ENCODE data around the gene REC114. TPM values are rescaled to one million over a fixed set of nuclear protein-coding genes. Genes with fewer than 3 reads are reported as not detected.
"Not testable (repeated sequence)": the region's sequence is repeated elsewhere in the genome, so short reads cannot be mapped to it uniquely, and the experiment has no call there.

The REC114 gene
- total RNA-seq, 1 experiment from 2014 or later: not detected

- CTCF ChIA-PET: no interaction called here
- Mint-ChIP-seq H3K27me3 (ENCODE audit: low read depth) (no peaks in the 10 kb centered on the region), H3K4me1 (peaks cover 8% of the 10 kb centered on the region), H3K36me3 (peaks cover 47% of the 10 kb centered on the region), H3K4me3 (no peak overlapping the region), H3K9me3 (no peaks in the 10 kb centered on the region), H3K27ac (peak overlapping the region; percentile 68; the same call in 1 of the 2 replicates)
- TF ChIP-seq TP53 (CRISPR knock-in tag; IDR thresholded peaks at IDR 0.05): no peak
- no peak for TF ChIP-seq TEAD4 (CRISPR knock-in tag; IDR thresholded peaks at IDR 0.05)
- TF ChIP-seq, protein P1, sequence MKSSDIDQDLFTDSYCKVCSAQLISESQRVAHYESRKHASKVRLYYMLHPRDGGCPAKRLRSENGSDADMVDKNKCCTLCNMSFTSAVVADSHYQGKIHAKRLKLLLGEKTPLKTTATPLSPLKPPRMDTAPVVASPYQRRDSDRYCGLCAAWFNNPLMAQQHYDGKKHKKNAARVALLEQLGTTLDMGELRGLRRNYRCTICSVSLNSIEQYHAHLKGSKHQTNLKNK (CRISPR knock-in tag; IDR thresholded peaks at IDR 0.05): no peak
- TF ChIP-seq SP1 (CRISPR knock-in tag; conservative IDR thresholded peaks at IDR 0.05): no peak
- TF ChIP-seq, protein P2, sequence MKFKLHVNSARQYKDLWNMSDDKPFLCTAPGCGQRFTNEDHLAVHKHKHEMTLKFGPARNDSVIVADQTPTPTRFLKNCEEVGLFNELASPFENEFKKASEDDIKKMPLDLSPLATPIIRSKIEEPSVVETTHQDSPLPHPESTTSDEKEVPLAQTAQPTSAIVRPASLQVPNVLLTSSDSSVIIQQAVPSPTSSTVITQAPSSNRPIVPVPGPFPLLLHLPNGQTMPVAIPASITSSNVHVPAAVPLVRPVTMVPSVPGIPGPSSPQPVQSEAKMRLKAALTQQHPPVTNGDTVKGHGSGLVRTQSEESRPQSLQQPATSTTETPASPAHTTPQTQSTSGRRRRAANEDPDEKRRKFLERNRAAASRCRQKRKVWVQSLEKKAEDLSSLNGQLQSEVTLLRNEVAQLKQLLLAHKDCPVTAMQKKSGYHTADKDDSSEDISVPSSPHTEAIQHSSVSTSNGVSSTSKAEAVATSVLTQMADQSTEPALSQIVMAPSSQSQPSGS (CRISPR knock-in tag; IDR thresholded peaks at IDR 0.05; ENCODE audit: borderline replicate concordance, low read depth): no peak
- TF ChIP-seq NFE2L1 (CRISPR knock-in tag; IDR thresholded peaks at IDR 0.05): no peak
- no peak for TF ChIP-seq ZNF425 (CRISPR knock-in tag; conservative IDR thresholded peaks at IDR 0.05)
- POLR2A ChIA-PET: no interaction called here
- no peak for ATAC-seq
- no peak for DNase-seq (ENCODE audit: low spot score)
Observed at GRCh38 chr15:73575636-73576247, 132.8 kb downstream of the REC114 start.

DNA sequence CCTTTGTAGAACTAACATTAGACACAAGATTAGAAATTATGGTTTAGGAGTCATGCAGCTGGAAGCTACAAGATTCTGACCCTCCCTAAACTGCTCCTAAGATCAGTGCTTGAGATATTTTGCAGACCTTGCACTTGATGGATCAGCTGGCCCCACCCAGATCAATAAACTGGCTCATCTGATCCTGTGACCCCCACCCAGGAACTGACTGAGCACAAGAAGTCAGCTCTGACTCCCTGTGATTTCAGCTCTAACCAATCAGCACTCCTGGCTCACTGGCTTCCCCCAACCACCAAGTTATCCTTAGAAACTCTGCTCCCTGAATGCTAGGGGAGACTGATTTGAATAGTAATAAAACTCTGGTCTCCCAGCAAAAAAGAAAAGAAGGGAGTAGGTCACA lies 134.6 kb downstream of the REC114 start:
- H3K27me3 Mint-ChIP-seq (ENCODE audit: low read depth); H3K9me3 Mint-ChIP-seq; CTCF ChIA-PET; H3K27ac Mint-ChIP-seq; POLR2A ChIA-PET; DNase-seq (ENCODE audit: low spot score); H3K4me1 Mint-ChIP-seq; H3K4me3 Mint-ChIP-seq; ATAC-seq: not testable (repeated sequence)
- peaks cover 42% of the 10 kb centered on the region for H3K36me3 Mint-ChIP-seq

- H3K27ac Mint-ChIP-seq: peak overlapping the region; percentile 26
- H3K36me3 Mint-ChIP-seq: peaks cover 42% of the 10 kb centered on the region
- ChIA-PET POLR2A (no interaction called here), CTCF (no interaction called here)
- no peak overlapping the region for H3K4me3 Mint-ChIP-seq
- peaks cover 8% of the 10 kb centered on the region for H3K4me1 Mint-ChIP-seq
- DNase-seq (ENCODE audit: low spot score) (no peak), ATAC-seq (no peak)
- H3K27me3 Mint-ChIP-seq (ENCODE audit: low read depth): no peaks in the 10 kb centered on the region
- no peaks in the 10 kb centered on the region for H3K9me3 Mint-ChIP-seq
- no peak for TF ChIP-seq AFF4 (CRISPR knock-in tag; IDR thresholded peaks at IDR 0.05; ENCODE audit: borderline replicate concordance)
- TF ChIP-seq, protein P3, sequence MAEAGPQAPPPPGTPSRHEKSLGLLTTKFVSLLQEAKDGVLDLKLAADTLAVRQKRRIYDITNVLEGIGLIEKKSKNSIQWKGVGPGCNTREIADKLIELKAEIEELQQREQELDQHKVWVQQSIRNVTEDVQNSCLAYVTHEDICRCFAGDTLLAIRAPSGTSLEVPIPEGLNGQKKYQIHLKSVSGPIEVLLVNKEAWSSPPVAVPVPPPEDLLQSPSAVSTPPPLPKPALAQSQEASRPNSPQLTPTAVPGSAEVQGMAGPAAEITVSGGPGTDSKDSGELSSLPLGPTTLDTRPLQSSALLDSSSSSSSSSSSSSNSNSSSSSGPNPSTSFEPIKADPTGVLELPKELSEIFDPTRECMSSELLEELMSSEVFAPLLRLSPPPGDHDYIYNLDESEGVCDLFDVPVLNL (CRISPR knock-in tag; IDR thresholded peaks at IDR 0.05; ENCODE audit: borderline replicate concordance, low read depth): no peak
- TF ChIP-seq GRHL2 (CRISPR knock-in tag; IDR thresholded peaks at IDR 0.05; ENCODE audit: insufficient replicate concordance, severe bottlenecking): no peak
- TF ChIP-seq, protein P4, sequence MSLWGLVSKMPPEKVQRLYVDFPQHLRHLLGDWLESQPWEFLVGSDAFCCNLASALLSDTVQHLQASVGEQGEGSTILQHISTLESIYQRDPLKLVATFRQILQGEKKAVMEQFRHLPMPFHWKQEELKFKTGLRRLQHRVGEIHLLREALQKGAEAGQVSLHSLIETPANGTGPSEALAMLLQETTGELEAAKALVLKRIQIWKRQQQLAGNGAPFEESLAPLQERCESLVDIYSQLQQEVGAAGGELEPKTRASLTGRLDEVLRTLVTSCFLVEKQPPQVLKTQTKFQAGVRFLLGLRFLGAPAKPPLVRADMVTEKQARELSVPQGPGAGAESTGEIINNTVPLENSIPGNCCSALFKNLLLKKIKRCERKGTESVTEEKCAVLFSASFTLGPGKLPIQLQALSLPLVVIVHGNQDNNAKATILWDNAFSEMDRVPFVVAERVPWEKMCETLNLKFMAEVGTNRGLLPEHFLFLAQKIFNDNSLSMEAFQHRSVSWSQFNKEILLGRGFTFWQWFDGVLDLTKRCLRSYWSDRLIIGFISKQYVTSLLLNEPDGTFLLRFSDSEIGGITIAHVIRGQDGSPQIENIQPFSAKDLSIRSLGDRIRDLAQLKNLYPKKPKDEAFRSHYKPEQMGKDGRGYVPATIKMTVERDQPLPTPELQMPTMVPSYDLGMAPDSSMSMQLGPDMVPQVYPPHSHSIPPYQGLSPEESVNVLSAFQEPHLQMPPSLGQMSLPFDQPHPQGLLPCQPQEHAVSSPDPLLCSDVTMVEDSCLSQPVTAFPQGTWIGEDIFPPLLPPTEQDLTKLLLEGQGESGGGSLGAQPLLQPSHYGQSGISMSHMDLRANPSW (CRISPR knock-in tag; conservative IDR thresholded peaks at IDR 0.05; ENCODE audit: low read depth): no peak
- TF ChIP-seq, protein P5, sequence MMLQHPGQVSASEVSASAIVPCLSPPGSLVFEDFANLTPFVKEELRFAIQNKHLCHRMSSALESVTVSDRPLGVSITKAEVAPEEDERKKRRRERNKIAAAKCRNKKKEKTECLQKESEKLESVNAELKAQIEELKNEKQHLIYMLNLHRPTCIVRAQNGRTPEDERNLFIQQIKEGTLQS (CRISPR knock-in tag; conservative IDR thresholded peaks at IDR 0.05): no peak
- no peak for TF ChIP-seq FOXJ3 (CRISPR knock-in tag; IDR thresholded peaks at IDR 0.05; ENCODE audit: borderline replicate concordance)
- TF ChIP-seq ERG (CRISPR knock-in tag; IDR thresholded peaks at IDR 0.05): no peak
- TF ChIP-seq OVOL2 (CRISPR knock-in tag; IDR thresholded peaks at IDR 0.05; ENCODE audit: borderline replicate concordance): no peak
Observed at GRCh38 chr15:73578026-73578425, 135.1 kb downstream of the REC114 start.
